ENCODE data around the gene CCDC159.
A peak's percentile ranks its signal among the peaks of the same experiment; 100 is the strongest.
"Not testable (repeated sequence)": the region's sequence is repeated elsewhere in the genome, so short reads cannot be mapped to it uniquely, and the experiment has no call there.

The CCDC159 gene

DNA sequence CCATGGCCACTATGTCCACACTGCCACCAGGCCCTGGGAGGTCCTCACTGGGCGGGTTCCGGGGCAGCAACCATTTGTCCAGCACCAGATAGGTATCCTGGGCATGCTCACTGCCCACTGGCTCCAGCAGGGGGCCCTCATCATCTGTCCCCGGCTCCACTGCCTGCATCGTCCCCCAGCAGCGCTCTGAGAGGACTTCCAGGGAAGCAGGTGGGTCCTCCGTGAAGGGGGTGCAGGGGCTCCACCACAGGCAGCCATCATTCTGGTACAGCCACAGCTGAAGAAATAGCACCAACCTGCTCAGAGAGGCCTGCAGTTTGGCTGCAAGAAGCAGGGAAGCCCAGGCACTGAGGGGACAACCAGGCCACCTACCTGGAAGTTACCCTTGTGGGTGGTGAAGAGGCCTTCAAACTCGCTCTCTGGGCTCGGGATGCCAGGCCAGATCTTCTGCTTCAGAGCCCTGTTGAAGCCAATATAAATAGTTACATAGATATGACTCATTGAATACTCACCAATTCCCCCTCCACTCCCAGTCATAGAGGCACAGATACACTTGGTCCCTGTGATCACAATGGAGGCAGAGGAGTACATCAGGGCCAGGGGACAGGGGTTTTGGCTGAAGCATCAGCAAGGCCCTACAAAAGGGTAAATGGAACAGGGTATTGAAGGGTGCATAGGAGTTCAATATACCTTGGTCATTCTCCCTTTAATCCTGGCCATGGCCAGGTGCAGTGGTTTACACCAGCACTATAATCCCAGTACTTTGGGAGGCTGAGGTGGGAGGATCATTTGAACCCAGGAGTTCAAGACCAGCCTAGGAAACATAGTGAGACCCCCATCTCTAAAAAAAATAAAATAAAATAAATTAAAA, 32.2 kb downstream of the CCDC159 start:
- Mint-ChIP-seq H3K9me3 (no peaks in the 10 kb centered on the region), H3K4me3 (no peak overlapping the region), H3K4me1 (peaks cover 43% of the 10 kb centered on the region), H3K27ac (ENCODE audit: low read depth) (no peak overlapping the region), H3K27me3 (peaks cover 9% of the 10 kb centered on the region), H3K36me3 (ENCODE audit: insufficient read depth) (peaks cover 25% of the 10 kb centered on the region)
- no peak for ATAC-seq (replicated peaks; ENCODE audit: extremely low read depth, poor library complexity, severe bottlenecking)
- DNase-seq (ENCODE audit: low spot score in 2 of 2), result no peak

DNA sequence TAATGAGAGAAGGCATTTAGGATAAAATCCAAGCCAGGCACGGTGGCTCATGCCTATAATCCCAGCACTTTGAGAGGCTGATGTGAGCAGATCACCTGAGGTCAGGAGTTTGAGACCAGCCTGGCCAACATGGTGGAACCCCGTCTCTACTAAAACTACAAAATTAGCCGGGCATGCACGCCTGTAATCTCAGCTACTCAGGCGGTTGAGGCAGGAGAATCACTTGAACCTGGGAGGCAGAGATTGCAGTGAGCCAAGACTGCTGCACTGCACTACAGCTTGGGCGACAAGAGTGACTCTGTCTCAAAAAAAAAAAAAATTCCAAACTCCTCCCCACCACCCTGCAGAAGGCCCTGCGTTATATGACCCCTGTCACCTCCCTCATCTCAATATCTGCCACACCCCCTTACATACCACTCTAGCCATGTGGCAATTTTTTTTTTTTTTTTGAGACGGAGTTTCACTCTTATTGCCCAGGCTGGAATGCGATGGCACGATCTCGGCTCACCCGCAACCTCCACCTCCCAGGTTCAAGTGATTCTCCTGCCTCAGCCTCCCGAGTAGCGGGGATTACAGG, 33.0 kb downstream of the CCDC159 start:
- H3K9me3 Mint-ChIP-seq; DNase-seq (ENCODE audit: low spot score in 2 of 2); H3K4me3 Mint-ChIP-seq; H3K27ac Mint-ChIP-seq (ENCODE audit: low read depth); H3K27me3 Mint-ChIP-seq; ATAC-seq (replicated peaks; ENCODE audit: extremely low read depth, poor library complexity, severe bottlenecking): not testable (repeated sequence)
- H3K36me3 Mint-ChIP-seq (ENCODE audit: insufficient read depth), result peaks cover 21% of the 10 kb centered on the region
- peaks cover 43% of the 10 kb centered on the region for H3K4me1 Mint-ChIP-seq

DNA sequence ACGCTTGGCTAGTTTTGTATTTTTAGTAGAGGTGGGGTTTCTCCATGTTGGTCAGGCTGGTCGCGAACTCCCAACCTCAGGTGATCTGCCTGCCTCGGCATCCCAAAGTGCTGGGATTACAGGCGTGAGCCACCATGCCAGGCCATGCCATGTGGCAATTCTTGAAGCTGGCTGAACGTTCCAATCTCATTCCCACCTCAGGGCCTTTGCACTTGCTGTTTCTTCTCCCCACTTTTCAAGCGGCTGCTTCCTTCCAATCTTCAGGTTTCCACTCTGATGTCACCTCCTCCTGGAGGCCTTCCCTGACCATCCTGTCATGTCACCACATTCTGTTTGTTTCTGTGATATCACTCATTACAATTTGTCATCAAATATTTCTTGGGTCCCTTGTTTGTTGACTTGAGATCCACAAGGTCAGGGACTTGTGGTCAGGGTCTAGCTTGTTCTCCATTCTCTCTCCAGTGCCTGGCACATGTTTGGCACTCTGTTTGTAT, 33.6 kb downstream of the CCDC159 start:
- ATAC-seq (replicated peaks; ENCODE audit: extremely low read depth, poor library complexity, severe bottlenecking), result no peak
- Mint-ChIP-seq H3K4me1 (peaks cover 43% of the 10 kb centered on the region), H3K9me3 (no peaks in the 10 kb centered on the region), H3K36me3 (ENCODE audit: insufficient read depth) (peaks cover 21% of the 10 kb centered on the region), H3K4me3 (peak overlapping the region; percentile 83), H3K27me3 (peaks cover 9% of the 10 kb centered on the region), H3K27ac (ENCODE audit: low read depth) (peak overlapping the region; percentile 99)
- DNase-seq (ENCODE audit: low spot score in 2 of 2), result no peak

DNA sequence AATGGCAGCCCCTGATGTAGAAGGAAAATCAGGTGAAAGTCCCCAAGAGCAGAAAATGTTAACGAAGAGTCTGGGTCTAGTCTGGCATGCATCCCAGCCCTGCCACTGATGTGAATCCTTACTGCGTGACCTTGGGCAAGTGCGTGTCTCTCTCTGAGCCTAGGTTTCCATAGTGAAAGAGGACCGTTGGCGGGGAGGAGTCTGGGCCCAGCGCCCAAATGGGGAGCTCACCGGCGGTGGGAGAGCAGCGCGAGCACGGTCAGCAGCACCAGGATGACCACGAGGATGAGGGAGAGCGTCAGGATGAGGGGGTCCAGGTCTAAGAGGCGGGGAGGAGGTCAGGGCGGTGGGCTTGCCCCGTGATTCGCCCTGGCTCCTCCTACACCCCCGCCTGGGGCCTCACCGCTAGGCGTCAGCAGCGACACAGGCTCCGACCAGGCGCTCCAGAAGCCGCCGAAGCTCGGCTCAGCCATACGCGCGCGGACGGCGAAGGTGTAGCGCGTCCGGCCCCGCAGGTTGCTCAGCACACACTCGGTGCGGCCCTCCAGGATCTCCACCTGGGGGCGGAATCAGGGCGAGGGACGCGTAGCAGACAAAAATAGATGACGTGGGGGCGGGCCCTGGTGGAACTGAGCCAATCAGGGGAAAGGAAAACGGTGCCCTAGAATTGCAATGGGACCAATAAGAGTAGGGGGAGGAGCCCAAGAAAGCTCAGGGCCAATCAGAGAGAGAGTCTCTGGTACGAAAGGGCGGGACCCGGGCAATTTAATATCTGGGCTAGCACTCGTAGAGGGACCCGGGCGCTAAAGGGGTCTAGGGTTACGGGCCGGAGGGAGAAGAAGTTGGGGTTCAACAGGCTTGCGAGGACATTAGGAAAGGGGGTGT, 34.6 kb downstream of the CCDC159 start:
- Mint-ChIP-seq H3K27ac (ENCODE audit: low read depth) (peak overlapping the region; percentile 99), H3K4me1 (peaks cover 37% of the 10 kb centered on the region), H3K36me3 (ENCODE audit: insufficient read depth) (peaks cover 18% of the 10 kb centered on the region), H3K4me3 (peak overlapping the region; percentile 83), H3K9me3 (no peaks in the 10 kb centered on the region), H3K27me3 (peaks cover 9% of the 10 kb centered on the region)
- DNase-seq (ENCODE audit: low spot score in 2 of 2) (peak; percentile 95 to 97), ATAC-seq (replicated peaks; ENCODE audit: extremely low read depth, poor library complexity, severe bottlenecking) (peak; percentile 87)

DNA sequence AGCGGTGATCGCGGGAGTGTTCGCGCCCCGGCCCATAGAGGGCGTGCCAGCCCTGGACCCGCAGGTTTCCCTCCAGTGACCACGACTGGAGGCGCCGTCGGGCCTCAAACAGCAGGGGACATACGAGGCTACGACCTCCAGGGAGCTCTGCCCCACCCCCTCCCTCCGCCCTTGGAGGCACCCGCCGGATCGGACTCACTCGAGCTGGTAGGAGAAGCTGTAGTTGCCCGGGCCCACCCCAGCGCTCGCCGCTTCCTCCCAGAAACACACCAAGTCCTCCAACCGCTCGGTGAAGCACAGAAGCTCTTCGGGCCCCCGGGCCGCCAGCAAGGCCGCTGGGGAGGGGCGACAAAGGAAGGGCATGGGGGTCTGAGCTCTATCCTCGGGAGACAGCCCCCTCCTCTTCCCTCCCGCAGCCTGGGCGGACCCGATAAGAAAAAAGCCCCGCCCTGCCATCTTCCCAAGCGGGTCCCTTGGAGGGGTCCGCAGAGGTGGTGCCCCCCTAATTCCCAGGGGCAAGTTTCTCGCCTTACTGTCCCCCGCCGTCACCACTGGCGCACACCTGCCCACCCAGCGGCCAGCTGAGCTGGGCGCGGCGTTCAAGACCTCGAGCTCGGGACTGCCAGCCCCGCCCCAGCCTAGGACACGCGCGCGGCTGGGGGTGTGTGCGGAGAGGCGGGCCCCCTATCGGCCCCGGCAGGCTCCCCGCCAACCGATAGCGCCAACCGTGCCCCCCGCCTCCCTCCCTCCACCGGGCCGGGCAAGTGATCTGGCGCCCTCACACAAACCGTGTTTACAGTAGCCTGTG, 36.8 kb downstream of the CCDC159 start:
- peak overlapping the region; percentile 60 for H3K4me3 Mint-ChIP-seq
- no peaks in the 10 kb centered on the region for H3K9me3 Mint-ChIP-seq
- DNase-seq (ENCODE audit: low spot score in 2 of 2) (peak in 1 of 2 donors; percentile 37), ATAC-seq (replicated peaks; ENCODE audit: extremely low read depth, poor library complexity, severe bottlenecking) (no peak)
- peak overlapping the region; percentile 10 for H3K27ac Mint-ChIP-seq (ENCODE audit: low read depth)
- peaks cover 9% of the 10 kb centered on the region for H3K27me3 Mint-ChIP-seq
- peaks cover 18% of the 10 kb centered on the region for H3K36me3 Mint-ChIP-seq (ENCODE audit: insufficient read depth)
- H3K4me1 Mint-ChIP-seq, result peaks cover 31% of the 10 kb centered on the region

DNA sequence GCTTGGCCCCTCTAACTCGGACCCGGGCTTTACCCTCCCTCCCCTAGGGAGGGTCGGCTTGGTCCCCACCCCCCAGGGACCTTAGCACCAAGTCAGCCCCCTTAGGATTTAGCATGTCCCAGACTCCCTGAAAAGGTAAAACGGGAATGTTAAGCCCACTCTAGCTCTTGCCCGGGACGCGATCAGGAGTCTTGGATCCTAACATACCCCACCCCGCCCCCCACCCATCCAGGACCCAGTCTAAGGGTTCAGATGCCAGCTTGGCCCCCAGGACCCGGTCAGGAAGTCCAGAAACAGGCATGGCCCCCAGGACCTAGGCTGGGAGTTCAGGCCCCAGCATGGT, 37.4 kb downstream of the CCDC159 start:
- Mint-ChIP-seq H3K4me3 (peak overlapping the region; percentile 60), H3K4me1 (peaks cover 31% of the 10 kb centered on the region), H3K27ac (ENCODE audit: low read depth) (no peak overlapping the region), H3K9me3 (no peaks in the 10 kb centered on the region), H3K36me3 (ENCODE audit: insufficient read depth) (peaks cover 18% of the 10 kb centered on the region), H3K27me3 (peaks cover 9% of the 10 kb centered on the region)
- ATAC-seq (replicated peaks; ENCODE audit: extremely low read depth, poor library complexity, severe bottlenecking), result no peak
- no peak for DNase-seq (ENCODE audit: low spot score in 2 of 2)

DNA sequence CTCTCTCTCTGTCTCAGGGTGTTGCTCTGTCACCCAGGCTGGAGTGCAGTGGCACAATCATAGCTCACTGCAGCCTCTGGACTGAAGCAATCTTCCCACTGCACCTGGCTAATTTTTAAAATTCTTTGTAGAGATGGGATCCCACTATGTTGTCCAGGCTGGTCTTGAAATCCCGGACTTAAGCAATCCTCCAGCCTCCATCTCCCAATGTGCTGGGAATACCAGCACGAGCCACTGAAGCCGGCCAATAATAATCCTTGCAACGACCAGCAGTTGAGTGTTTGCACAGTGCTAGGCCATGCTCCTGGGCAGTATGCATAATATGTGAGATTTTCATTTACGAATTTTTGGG, 38.4 kb downstream of the CCDC159 start:
- Mint-ChIP-seq H3K9me3 (no peaks in the 10 kb centered on the region), H3K4me1 (peaks cover 31% of the 10 kb centered on the region), H3K4me3 (no peak overlapping the region), H3K36me3 (ENCODE audit: insufficient read depth) (peaks cover 18% of the 10 kb centered on the region), H3K27me3 (peaks cover 9% of the 10 kb centered on the region), H3K27ac (ENCODE audit: low read depth) (no peak overlapping the region)
- DNase-seq (ENCODE audit: low spot score in 2 of 2), result no peak
- ATAC-seq (replicated peaks; ENCODE audit: extremely low read depth, poor library complexity, severe bottlenecking), result no peak

DNA sequence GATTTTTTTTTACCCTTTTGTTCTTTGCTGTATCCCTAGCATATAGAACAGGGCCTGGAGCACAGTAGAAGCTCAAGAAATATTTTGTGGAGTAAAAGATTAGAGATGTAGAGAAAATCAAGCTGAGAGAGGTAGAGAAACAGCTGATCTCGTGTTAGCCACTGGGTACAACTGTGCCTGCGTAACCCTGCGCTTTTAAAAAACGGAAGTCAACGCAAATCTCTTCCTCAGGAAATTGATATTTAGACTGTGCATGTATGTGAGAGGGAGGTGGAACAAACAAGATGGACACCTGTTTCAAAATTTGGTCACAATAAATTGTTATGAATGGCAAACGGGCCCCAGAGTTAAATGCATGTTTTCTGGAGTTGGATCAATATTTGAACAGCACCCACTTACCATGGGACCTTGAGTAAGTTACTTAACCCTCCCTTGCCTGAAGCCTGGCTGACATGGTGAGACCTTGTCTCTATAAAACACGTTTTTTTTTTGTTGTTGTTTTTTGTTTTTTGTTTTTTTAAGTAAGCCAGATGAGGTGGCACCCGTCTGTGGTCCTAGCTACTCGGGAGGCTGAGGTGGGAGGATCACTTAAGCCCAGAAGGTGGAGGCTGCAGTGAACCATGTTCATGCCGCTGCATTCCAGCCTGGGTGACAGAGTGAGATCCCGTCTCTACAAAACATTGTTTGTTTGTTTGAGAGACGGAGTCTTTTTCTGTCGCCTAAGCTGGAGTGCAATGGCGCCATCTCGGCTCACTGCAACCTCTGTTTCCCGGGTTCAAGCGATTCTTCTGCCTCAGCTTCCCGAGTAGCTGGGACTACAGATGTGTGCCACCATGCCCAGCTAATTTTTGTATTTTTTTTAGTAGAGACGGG, 41.1 kb downstream of the CCDC159 start:
- H3K9me3 Mint-ChIP-seq, result peaks cover 5% of the 10 kb centered on the region
- peaks cover 9% of the 10 kb centered on the region for H3K4me1 Mint-ChIP-seq
- DNase-seq (ENCODE audit: low spot score in 2 of 2) (no peak), ATAC-seq (replicated peaks; ENCODE audit: extremely low read depth, poor library complexity, severe bottlenecking) (no peak)
- no peak overlapping the region for H3K27ac Mint-ChIP-seq (ENCODE audit: low read depth)
- H3K27me3 Mint-ChIP-seq, result peaks cover 17% of the 10 kb centered on the region
- H3K4me3 Mint-ChIP-seq, result no peak overlapping the region
- no peaks in the 10 kb centered on the region for H3K36me3 Mint-ChIP-seq (ENCODE audit: insufficient read depth)

DNA sequence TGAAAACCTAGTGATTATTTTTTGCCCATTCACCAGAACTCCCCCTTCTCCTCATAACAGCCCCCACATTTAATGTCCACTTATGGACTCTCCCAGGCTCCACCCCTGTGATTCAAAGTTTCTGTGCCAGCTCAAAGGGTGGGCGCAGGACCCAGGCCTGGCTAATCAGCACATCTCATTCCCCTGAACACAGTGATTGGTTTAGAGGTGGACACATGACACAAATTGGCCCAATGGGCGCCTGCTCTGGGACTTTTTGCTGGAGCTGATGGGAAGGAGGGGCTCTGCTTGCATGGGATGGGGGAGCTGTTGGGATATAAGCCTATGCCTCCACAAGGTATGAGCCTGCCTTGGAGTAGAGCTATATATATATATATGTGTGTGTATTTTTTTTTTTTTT, 44.0 kb downstream of the CCDC159 start:
- Mint-ChIP-seq H3K9me3 (peaks cover 5% of the 10 kb centered on the region), H3K27me3 (peaks cover 18% of the 10 kb centered on the region), H3K36me3 (ENCODE audit: insufficient read depth) (no peaks in the 10 kb centered on the region), H3K27ac (ENCODE audit: low read depth) (no peak overlapping the region), H3K4me1 (no peaks in the 10 kb centered on the region), H3K4me3 (no peak overlapping the region)
- ATAC-seq (replicated peaks; ENCODE audit: extremely low read depth, poor library complexity, severe bottlenecking) (no peak), DNase-seq (ENCODE audit: low spot score in 2 of 2) (no peak)

DNA sequence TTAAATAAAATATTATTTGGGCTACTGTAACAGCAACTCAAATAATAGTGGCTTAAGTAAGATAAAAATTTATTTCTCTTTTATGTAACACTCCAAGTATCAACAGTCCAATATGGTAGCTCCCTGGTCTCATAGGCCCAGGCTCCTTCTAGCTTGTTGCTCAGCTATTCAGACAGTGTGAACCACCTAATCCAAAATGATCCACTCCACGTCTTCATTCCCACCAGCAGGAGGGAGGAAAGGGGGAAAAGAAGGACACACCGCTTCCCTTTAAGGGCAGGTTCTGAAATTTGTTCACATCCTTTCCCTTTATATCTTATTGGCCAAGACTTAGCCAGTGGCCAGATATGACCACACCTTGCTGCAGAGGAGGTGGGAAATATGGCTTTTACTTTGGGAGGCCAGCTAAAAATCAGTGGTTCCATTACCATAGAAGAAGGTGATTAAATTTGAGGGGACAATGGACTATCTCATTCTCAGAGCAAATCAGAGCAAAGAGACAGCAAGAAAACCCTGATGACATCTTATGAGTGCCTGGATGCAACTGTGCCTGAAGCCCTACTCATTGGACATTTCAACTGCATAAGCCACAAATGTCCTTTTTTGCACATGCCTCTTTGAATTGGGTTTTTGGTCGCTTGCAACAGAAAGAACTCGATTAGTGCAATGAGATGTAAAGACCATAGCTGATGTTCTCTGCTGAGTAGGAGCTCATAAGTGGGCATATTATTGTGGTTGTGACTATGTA, 44.8 kb downstream of the CCDC159 start:
- Mint-ChIP-seq H3K36me3 (ENCODE audit: insufficient read depth) (no peaks in the 10 kb centered on the region), H3K27me3 (peaks cover 22% of the 10 kb centered on the region), H3K9me3 (peaks cover 5% of the 10 kb centered on the region), H3K4me1 (no peaks in the 10 kb centered on the region), H3K4me3 (no peak overlapping the region), H3K27ac (ENCODE audit: low read depth) (no peak overlapping the region)
- no peak for DNase-seq (ENCODE audit: low spot score in 2 of 2)
- no peak for ATAC-seq (replicated peaks; ENCODE audit: extremely low read depth, poor library complexity, severe bottlenecking)

DNA sequence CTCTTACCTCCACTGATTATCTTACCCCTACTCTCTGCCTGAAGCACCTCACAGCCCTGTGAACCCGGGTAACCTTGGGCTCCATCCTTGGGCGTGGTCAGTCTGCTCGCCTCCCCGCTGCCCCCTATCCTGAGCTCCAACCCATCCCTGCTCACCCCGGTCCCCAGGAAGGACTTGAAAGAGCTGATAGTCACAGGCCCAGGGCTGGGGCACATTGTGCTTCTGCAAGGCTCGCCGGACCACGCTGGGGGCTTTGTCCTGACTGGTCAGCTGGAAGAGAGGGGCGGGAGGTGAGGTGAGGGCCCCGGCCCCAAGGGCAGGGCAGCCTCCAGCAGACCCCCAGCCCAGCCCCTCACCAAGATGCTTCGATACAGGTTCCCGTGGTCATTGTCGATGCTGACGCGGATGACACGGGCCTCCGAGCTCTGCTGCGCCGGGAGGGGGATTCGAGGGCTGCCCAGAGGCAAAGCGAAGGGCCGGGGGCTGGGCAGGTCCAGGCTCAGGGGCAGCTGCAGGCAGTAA, 50.8 kb downstream of the CCDC159 start:
- Mint-ChIP-seq H3K4me3 (no peak overlapping the region), H3K27ac (ENCODE audit: low read depth) (no peak overlapping the region), H3K36me3 (ENCODE audit: insufficient read depth) (peaks cover 4% of the 10 kb centered on the region), H3K27me3 (peaks cover 23% of the 10 kb centered on the region), H3K9me3 (no peaks in the 10 kb centered on the region), H3K4me1 (no peaks in the 10 kb centered on the region)
- DNase-seq (ENCODE audit: low spot score in 2 of 2) (no peak), ATAC-seq (replicated peaks; ENCODE audit: extremely low read depth, poor library complexity, severe bottlenecking) (no peak)

All from central memory CD8-positive, alpha-beta T cell (primary cell).